ENCODE data around the gene LRBA. TPM values are rescaled to one million over a fixed set of nuclear protein-coding genes. Genes with fewer than 3 reads are reported as not detected.

The LRBA gene
- total and polyA plus RNA-seq, 12 donors = 6.2 to 31.2 (median 23.9) TPM

GRCh38 chr4:151052785-151053184 is 37.7 kb upstream of the LRBA start:
- 93 to 96% methylated on average over 3 of the region's 3 CpGs for WGBS, 2 donors
- Histone ChIP-seq H3K9me3 (no peaks in the 10 kb centered on the region), H3K4me1 (no peaks in the 10 kb centered on the region), H3K4me3 (no peak overlapping the region), H3K36me3 (no peaks in the 10 kb centered on the region), H3K27ac (no peak overlapping the region), H3K27me3 (no peaks in the 10 kb centered on the region)
- no peak for TF ChIP-seq CTCF (IDR thresholded peaks at IDR 0.05)
- intact Hi-C loops (cut with DNase I) = no loop called here
- no peak for DNase-seq
- ATAC-seq = no peak

GRCh38 chr4:151049430-151049884 is 34.4 kb upstream of the LRBA start:
- intact Hi-C loops (cut with DNase I) = no loop called here
- no peaks in the 10 kb centered on the region for H3K27me3 ChIP-seq
- H3K9me3 ChIP-seq = no peaks in the 10 kb centered on the region
- WGBS, 2 donors = 87 to 91% methylated on average over 13 of the region's 13 CpGs
- no peak overlapping the region for H3K27ac ChIP-seq
- DNase-seq (no peak), ATAC-seq (no peak)
- no peak for TF ChIP-seq CTCF (IDR thresholded peaks at IDR 0.05)
- H3K4me1 ChIP-seq = no peaks in the 10 kb centered on the region
- H3K4me3 ChIP-seq = no peak overlapping the region
- no peaks in the 10 kb centered on the region for H3K36me3 ChIP-seq

GRCh38 chr4:151048913-151049312 is 33.8 kb upstream of the LRBA start:
- intact Hi-C loops (cut with DNase I) = no loop called here
- TF ChIP-seq CTCF (IDR thresholded peaks at IDR 0.05) = no peak

GRCh38 chr4:151046609-151047008 is 31.5 kb upstream of the LRBA start:
- no peak overlapping the region for H3K27ac ChIP-seq
- no peak for ATAC-seq
- intact Hi-C loops (cut with DNase I) = no loop called here
- TF ChIP-seq CTCF (IDR thresholded peaks at IDR 0.05) = no peak
- no peaks in the 10 kb centered on the region for H3K27me3 ChIP-seq
- no peaks in the 10 kb centered on the region for H3K4me1 ChIP-seq
- 72 to 73% methylated on average over 4 of the region's 4 CpGs for whole genome bisulfite sequencing, 2 donors
- no peak overlapping the region for H3K4me3 ChIP-seq
- DNase-seq = no peak
- no peaks in the 10 kb centered on the region for H3K36me3 ChIP-seq
- no peaks in the 10 kb centered on the region for H3K9me3 ChIP-seq

More at GRCh38 chr4:151048913-151049312, 33.8 kb upstream of the LRBA start:
- no peak for ATAC-seq
- Histone ChIP-seq H3K27me3 (no peaks in the 10 kb centered on the region), H3K4me1 (no peaks in the 10 kb centered on the region), H3K36me3 (no peaks in the 10 kb centered on the region), H3K4me3 (no peak overlapping the region), H3K9me3 (no peaks in the 10 kb centered on the region), H3K27ac (no peak overlapping the region)
- no peak for DNase-seq
- WGBS, 2 donors = 91 to 93% methylated on average over 11 of the region's 11 CpGs
